ENCODE measurements around the gene NHS. TPM values are rescaled to one million over a fixed set of nuclear protein-coding genes. Genes with fewer than 3 reads are reported as not detected.
"Not testable (repeated sequence)": the region's sequence is repeated elsewhere in the genome, so short reads cannot be mapped to it uniquely, and the experiment has no call there.

The NHS gene
- total RNA-seq, 4 donors from 2014 or later, result 2.4 to 5.4 (median 4.0) TPM

DNA sequence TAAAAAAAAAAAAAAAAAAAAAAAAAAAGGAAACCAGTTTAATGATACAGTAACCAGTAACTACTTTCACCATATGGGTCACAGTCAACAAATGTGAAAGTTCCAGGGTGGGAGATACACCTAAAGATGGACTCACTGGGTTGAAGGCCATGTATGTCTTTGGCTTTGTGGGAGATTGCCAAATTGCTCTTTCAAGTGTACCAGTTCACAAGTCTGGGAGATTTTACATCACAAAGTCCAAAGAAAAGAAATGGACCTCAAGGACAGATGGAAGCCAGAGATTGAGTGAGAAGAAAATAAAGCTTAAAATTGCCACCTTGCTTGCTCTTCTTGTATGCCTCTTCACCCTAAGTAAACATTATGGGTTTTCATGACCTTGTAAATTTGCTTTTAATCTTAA, 65.3 kb downstream of the NHS start:
- intact Hi-C loops (cut with DNase I; ENCODE audit: low total_unique reads), result no loop called here
- H3K4me3 ChIP-seq (ENCODE audit: low read depth, poor library complexity, severe bottlenecking), result no peak overlapping the region
- DNase-seq (ENCODE audit: low spot score in 2 of 2), result no peak
- no peak for TF ChIP-seq POLR2A (IDR thresholded peaks at IDR 0.05)
- TF ChIP-seq, protein P1, sequence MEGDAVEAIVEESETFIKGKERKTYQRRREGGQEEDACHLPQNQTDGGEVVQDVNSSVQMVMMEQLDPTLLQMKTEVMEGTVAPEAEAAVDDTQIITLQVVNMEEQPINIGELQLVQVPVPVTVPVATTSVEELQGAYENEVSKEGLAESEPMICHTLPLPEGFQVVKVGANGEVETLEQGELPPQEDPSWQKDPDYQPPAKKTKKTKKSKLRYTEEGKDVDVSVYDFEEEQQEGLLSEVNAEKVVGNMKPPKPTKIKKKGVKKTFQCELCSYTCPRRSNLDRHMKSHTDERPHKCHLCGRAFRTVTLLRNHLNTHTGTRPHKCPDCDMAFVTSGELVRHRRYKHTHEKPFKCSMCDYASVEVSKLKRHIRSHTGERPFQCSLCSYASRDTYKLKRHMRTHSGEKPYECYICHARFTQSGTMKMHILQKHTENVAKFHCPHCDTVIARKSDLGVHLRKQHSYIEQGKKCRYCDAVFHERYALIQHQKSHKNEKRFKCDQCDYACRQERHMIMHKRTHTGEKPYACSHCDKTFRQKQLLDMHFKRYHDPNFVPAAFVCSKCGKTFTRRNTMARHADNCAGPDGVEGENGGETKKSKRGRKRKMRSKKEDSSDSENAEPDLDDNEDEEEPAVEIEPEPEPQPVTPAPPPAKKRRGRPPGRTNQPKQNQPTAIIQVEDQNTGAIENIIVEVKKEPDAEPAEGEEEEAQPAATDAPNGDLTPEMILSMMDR (IDR thresholded peaks at IDR 0.05), result no peak

DNA sequence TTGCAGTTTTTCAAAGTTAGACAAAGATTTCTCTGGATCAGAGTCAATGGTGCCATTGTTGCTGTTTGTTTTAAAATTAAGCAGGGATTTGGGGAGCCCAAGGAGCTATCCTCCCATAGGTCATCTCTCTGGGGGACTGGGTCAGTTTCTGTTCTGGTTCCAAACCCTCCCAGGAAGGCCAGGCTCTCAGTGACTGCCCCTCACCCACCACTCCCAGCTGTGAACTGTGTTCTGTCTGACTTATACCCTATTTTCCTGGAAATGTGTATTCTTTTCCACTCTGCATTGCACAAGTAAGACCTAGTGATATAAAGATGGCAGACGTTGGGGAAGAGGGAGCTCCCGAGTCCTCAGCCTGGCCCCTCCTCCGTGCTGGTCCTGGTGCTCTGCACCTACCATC, 65.8 kb downstream of the NHS start:
- no peak overlapping the region for H3K4me3 ChIP-seq (ENCODE audit: low read depth, poor library complexity, severe bottlenecking)
- TF ChIP-seq, protein P1 (IDR thresholded peaks at IDR 0.05), result no peak
- no peak for TF ChIP-seq POLR2A (IDR thresholded peaks at IDR 0.05)
- no peak for DNase-seq (ENCODE audit: low spot score in 2 of 2)
- intact Hi-C loops (cut with DNase I; ENCODE audit: low total_unique reads), result no loop called here
- 67 to 86% methylated on average over 3 of the region's 3 CpGs for WGBS, 2 donors

DNA sequence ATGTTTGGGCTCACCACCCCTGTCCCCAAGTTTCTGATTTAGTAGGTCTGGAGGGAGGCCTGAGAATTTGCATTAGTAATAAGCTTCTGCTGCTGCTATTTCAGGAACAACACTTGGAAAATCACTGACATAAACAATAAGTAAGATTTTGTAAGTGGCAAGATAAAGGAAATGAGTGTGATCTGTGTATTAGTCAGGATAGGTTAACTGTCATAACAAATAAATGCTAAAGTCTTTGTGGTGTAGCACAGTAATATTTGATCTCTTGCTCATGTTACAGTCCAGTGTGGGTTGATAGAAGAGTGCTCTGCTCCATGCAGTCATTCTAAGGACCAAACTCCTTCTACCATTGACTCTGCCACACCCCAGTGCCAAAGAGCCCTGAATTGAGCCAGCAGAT, 67.0 kb downstream of the NHS start:
- intact Hi-C loops (cut with DNase I; ENCODE audit: low total_unique reads), result no loop called here
- no peak overlapping the region for H3K4me3 ChIP-seq (ENCODE audit: low read depth, poor library complexity, severe bottlenecking)
- no peak for DNase-seq (ENCODE audit: low spot score in 2 of 2)
- no peak for TF ChIP-seq POLR2A (IDR thresholded peaks at IDR 0.05)
- TF ChIP-seq, protein P1 (IDR thresholded peaks at IDR 0.05), result no peak

DNA sequence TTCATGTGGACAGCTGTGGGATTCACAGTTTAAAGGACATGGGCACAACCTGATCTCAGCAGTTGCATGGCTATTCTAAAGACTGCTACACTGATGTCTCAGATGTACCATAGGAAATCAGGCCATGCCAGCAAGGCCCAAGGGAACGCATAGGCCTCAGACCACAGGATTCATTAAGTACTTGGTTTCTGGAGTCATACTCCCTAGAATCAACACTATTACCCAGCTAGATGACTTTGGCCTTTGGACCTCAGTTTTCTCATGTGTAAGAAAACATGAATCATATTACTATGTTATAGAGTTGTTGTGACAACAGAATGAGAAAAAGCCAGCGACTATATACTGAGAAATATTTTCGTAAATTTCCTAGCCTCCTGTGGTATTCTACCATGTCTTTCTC, 67.9 kb downstream of the NHS start:
- TF ChIP-seq, protein P1 (IDR thresholded peaks at IDR 0.05), result no peak
- H3K4me3 ChIP-seq (ENCODE audit: low read depth, poor library complexity, severe bottlenecking), result no peak overlapping the region
- intact Hi-C loops (cut with DNase I; ENCODE audit: low total_unique reads), result no loop called here
- WGBS, 2 donors, result 89 to 92% methylated on average over 3 of the region's 3 CpGs
- DNase-seq (ENCODE audit: low spot score in 2 of 2), result no peak

DNA sequence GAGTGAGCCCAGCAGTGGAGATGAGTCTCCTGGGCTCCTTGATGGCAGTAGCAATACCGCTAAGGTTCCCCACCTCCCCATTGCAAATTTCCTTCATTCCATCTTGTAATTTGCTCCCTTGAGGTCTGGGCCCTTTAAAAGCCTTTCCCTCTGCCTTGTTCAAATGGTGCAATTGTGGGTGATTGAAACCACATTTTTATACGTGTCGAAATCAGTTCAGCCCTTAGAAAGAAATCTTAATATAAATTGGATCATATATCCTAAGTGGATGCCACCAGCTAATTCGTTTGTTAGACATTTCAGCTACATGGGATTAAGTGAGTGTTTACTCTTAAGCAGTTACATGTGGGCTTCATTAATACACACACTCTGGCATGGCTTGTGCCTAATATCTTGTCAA, 68.6 kb downstream of the NHS start:
- TF ChIP-seq, protein P1 (IDR thresholded peaks at IDR 0.05), result no peak
- no peak for TF ChIP-seq POLR2A (IDR thresholded peaks at IDR 0.05)
- intact Hi-C loops (cut with DNase I; ENCODE audit: low total_unique reads), result no loop called here
- no peak for DNase-seq (ENCODE audit: low spot score in 2 of 2)
- WGBS, 2 donors, result 64 to 69% methylated on average over 4 of the region's 4 CpGs
- no peak overlapping the region for H3K4me3 ChIP-seq (ENCODE audit: low read depth, poor library complexity, severe bottlenecking)

DNA sequence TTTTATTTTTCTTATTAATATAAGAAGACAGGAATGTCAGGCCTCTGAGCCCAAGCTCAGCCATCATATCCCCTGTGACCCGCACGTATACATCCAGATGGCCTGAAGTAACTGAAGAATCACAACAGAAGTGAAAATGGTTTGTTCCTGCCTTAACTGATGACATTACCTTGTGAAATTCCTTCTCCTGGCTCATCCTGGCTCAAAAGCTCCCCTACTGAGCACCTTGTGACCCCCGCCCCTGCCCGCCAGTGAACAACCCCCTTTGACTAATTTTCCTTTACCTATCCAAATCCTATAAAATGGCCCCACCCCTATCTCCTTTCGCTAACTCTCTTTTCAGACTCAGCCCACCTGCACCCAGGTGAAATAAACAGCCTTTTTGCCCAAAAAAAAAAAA, 71.3 kb downstream of the NHS start:
- DNase-seq (ENCODE audit: low spot score in 2 of 2); H3K4me3 ChIP-seq (ENCODE audit: low read depth, poor library complexity, severe bottlenecking); intact Hi-C loops (cut with DNase I; ENCODE audit: low total_unique reads): not testable (repeated sequence)
- 86 to 96% methylated on average over 5 of the region's 5 CpGs for WGBS, 2 donors
